SK-N-MC (cell line): Measurements from ENCODE around the gene BCL2A1.

Experiments used
- EZH2 ChIP-seq: fragments of 200-600 bp; sonication (generic); IDR thresholded peaks from one replicate; pipeline ENCODE4 v1.6.1; 2017; ENCODE audit warnings: antibody characterized with exemption
- POLR2AphosphoS5 ChIP-seq: IDR thresholded peaks from 2 replicates; pipeline ENCODE4 v1.6.1; 2012; ENCODE audit warnings: mild to moderate bottlenecking, low read depth, low read length, borderline replicate concordance

GRCh38 chr15:79987969-79988368 is 17.0 kb upstream of the BCL2A1 start:
- TF ChIP-seq POLR2AphosphoS5 (no peak), EZH2 (no peak)
